SU-DHL-6 (cell line): Measurements from ENCODE around the gene SYT4.

ENCODE experiments used
- CTCF ChIP-seq: fragments of 200-600 bp; sonication (generic); IDR thresholded peaks from one replicate; pipeline ENCODE4 v1.5.1; 2017; ENCODE audit warnings: antibody characterized with exemption, mild to moderate bottlenecking, low read length, moderate library complexity; ENCODE audit not compliant: insufficient read depth, poor library complexity, severe bottlenecking
- EZH2phosphoT487 ChIP-seq: fragments of 200-600 bp; sonication (generic), shearing (Covaris generic); conservative IDR thresholded peaks from 2 replicates; pipeline ENCODE4 v1.6.1; 2018; ENCODE audit warnings: mild to moderate bottlenecking, antibody characterized with exemption, low read length, moderate library complexity, mixed read lengths

- TF ChIP-seq CTCF (no peak), EZH2phosphoT487 (no peak)
These were observed 54.8 kb downstream of the SYT4 start for GRCh38 chr18:43222501-43222900.
